NOMO-1 treated with dmso at 0.1 percent for 144 hours (cell line): ENCODE data around the gene ECHDC1.
"Not testable (repeated sequence)": the region's sequence is repeated elsewhere in the genome, so short reads cannot be mapped to it uniquely, and the experiment has no call there.

ENCODE experiments used
- DNase-seq: peaks from one replicate; lab custom pipeline; 2025; ENCODE audit not compliant: unreplicated experiment; lab: John Stamatoyannopoulos, UW

Gene ECHDC1, protein sequence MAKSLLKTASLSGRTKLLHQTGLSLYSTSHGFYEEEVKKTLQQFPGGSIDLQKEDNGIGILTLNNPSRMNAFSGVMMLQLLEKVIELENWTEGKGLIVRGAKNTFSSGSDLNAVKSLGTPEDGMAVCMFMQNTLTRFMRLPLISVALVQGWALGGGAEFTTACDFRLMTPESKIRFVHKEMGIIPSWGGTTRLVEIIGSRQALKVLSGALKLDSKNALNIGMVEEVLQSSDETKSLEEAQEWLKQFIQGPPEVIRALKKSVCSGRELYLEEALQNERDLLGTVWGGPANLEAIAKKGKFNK

DNA sequence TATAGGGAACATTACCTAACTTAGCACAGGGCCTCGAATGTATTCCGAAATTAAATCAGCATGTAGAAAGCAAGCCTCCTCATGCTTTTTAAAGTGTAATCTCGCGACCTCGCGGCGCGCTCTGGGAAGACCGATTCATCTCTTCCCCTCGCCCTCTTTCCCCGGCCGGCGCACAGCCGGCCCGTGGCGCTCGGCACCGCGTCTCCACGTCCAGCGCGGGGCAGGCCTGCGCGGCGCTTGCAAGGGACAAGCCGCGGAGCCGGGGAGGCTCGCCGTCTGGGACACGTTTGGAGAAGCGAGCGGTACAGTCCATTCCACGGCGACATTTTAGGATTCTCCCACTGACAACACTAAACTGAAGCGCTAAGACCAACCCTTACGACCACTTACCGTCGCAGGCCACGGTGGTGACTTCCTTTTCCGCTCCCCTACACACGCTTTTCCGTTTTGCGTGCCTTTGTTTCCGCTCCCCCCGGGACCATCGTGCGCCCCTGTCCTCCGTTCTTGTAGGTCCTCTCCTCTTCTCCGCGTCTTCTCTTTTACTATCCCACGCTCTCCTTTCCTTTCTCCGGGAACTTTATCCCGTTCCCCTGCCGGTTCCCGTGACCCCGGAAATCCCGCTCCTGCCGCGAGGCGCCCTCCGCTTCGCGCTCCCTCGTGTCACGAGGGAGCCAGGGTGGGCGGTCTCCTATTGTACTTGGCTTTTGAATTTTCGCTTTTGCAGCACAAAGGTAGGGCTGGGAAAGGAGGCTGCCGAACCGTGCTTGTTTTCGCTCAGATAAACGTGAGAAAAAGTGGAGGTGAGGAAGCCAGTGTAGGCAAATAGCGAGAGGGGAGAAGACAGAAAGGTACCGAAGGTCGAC lies at the start of gene ECHDC1:
Gene ECHDC1 (minus strand): TSS at position 664 of the 863 bp plus-strand sequence. CDS start 12,581 bp downstream, outside the sequence.
- DNase-seq: peak; percentile 72

DNA sequence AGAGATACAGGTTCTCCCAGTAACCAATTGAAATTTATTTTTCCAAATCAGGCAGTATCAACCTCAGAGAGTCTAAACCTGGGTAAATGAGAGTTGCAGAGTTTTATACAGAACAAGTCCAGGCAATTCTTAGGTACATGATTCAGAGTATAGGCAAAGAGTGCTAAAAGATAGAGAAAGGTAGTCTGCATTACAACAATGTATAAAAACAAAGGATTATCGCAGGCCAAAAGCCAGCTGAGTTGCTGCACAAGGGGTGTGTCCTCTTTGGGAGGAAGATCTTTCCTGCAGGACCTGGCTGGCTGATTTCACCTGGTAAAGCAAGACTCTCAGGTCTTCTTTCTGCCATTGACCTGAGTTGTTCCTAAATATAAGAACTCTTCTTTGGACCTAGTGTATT lies 48.9 kb upstream of the ECHDC1 start:
- no peak for DNase-seq

DNA sequence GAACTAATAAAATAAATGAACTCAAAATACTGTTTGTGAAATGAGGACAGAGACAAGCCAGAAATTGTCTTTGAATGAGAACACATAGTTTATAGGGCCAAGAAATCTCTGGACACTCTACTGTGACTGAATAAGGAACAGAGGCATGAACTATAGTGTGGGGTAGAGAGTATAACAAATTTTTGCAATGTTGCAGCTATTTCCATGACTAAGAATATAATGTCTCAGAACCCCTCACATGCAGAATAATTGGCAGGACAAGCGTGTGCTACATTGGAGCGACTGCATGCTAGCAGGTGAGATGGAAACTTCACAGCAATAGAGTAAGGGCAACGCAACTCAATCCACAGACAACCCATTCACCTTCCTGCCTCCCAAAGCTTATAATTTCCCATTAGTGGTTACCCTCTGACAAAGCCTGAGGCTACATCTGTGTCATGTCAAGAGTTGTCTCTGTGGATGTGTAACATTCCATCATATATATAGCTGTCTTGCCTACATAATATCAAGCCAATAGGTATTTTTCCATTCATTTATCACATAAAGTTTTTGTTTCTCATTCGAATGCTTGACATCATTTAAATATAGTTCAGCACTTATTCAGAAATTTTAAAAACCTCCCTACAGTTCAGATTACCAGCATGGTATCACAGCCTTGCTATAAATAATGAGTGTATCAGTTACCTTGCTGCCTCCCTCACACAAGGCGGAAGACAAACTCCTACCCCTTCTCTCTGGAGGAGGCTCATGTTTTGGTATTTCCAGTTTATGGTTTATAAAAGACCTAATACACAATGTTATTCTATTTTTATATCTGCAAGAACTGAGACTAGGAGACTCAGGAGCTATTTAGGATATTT lies 47.9 kb upstream of the ECHDC1 start:
- DNase-seq: no peak

DNA sequence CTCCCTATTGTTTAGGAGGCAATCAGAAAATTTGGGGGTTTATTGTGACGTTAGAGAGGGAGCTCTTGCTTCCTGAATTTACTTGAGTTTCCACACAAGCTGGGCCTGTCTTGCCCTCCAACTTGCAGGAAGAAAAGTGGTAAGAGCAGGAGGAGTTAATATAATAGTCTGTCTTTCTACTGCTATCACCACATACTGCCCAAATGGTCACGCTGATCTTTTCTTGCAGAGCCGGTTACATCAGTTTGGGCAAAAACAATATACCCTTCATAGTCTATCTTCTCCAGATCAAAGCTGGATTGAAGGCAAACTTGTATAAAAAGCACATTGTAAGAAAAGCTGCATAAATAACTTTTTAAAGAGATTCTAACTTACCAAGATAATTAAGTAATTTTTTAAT lies 46.3 kb upstream of the ECHDC1 start:
- no peak for DNase-seq

DNA sequence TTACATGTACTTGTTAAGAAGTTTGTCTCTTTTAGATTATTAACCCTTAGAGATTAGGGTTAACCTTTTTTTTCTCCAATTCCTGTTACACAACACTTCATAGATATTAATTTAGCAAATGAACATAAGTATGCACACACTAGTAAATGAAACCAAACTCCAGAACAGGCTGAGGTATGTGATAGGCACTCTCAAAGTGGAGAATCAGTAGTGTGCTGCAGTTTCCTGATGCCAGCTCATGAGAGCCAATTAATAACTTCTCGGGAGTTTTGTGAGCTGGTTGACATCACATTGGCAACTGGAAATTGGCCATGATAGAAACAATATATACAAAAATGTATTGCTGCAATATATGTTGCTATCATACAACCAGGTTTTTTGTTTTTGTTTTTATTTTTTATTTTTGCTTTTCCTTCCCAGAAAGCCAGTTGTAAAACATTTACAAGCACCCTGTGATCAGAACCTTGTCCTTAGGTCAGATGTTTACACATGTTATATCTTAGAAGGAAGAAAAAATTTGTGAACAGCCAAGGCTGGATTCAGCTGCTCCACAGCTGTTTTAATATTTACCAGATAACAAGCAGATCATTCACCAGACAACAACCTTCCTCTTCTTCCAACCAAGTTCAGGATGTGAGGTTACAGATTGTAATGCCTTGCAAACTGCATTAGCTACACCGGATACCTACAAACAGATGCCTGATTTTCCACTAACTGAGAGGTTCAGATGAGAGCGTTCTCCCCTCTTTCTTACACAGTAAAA lies 42.4 kb upstream of the ECHDC1 start:
- DNase-seq: no peak

DNA sequence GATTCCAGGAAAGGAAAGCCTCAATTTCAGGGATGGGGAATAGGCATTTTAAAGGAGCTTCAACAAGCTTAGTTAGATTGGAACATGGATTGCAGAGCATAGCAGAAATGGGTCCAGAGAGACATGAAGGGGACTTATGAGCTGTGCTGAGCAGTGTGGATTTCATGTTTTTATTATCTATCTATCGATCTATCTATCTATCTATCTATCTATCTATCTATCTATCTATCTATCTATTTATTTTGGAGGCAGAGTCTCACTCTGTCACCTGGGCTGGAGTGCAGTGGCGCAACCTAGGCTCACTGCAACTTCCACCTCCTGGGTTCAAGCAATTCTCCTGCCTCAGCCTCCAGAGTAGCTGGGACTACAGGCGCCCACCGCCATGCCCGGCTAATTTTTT lies 41.4 kb upstream of the ECHDC1 start:
- DNase-seq: not testable (repeated sequence)

DNA sequence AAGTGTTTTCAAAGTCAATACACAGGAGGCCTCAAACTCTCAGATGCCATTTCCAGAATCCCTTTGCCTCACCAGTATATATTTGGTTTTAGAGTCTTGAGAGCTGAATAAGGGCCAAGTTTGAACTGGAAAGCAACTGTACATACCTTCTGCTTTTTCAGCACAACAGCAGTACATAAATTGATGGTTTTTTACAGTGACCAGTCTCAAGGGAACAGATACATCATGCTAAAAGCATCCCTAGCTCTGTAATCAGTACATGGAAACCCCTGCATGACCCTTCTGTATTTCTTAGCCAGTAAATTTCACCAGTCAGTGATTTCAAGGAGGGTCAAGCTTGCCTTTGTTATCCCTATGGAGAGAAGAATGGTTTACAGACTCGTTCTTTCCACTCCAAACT lies 40.6 kb upstream of the ECHDC1 start:
- no peak for DNase-seq

DNA sequence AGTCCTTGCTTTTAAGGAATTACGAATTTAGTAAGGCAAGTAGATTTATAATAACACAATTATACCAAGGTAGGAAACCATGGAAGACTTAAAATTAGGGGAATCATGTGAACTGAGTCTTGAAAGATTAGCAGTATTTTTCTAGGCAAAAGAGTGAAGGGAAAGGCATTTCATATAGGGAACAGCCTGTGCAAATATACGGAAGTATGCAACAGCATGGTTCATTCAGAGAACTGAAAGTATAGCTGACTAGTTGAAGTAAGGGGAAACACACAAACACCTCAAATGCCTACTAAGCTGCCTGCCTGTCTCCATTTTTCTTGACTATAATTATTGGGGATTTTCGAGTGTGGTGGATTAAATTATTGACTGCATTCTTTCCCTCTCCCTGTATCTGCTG lies 39.0 kb upstream of the ECHDC1 start:
- DNase-seq: no peak

DNA sequence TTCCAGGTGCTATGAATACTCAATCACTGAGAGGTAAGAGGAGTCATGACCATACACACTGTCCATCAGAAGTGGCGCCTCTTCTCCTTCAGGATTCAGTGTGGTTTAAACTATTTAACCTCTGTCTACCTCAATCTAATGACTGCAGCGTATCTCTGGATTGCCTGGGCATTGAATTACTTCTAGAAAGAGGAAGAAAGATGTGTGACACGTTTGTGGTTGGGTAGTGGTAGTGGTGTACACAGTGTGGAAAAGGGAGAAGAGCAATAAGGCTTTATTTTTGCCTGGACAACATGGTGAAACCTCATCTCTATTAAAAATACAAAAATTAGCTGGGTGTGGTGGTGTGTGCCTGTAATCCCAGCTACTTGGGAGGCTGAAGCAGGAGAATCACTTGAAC lies 38.0 kb upstream of the ECHDC1 start:
- DNase-seq: peak; percentile 25

DNA sequence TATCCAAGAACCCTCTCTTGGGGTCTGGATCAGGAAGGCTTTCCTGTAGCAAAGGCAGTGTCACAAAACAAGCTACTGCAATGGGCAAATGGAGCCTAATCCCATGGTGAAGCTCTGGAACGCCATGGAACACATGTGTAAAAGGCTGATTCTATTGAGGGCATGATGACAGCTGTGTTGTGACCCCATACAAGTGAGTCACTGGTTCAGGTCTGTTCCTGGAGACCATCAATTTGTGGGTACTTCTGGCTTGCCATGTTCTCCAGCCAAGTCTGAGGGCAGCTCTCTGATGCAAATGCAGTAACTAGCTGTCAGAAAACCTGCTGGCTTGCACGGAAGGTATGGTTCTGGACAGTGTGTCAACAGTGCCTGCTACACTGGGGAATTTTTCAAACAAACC lies 33.3 kb upstream of the ECHDC1 start:
- DNase-seq: no peak

DNA sequence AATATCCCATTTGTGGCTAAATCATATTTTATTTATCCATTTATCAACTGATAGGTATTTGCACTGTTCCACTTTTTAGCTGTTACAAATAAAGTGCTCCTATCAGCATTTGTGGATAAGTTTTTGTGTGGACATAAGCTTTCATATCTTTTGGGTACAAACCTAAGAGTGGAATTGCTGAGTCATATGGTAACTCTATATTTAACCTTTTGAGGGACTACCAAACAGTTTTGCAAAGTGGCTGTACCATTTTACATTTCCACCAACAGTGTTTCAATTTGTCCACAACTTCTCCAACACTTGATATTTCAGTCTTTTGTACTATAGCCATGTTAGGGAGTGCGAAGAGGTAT lies 23.6 kb upstream of the ECHDC1 start:
- no peak for DNase-seq

DNA sequence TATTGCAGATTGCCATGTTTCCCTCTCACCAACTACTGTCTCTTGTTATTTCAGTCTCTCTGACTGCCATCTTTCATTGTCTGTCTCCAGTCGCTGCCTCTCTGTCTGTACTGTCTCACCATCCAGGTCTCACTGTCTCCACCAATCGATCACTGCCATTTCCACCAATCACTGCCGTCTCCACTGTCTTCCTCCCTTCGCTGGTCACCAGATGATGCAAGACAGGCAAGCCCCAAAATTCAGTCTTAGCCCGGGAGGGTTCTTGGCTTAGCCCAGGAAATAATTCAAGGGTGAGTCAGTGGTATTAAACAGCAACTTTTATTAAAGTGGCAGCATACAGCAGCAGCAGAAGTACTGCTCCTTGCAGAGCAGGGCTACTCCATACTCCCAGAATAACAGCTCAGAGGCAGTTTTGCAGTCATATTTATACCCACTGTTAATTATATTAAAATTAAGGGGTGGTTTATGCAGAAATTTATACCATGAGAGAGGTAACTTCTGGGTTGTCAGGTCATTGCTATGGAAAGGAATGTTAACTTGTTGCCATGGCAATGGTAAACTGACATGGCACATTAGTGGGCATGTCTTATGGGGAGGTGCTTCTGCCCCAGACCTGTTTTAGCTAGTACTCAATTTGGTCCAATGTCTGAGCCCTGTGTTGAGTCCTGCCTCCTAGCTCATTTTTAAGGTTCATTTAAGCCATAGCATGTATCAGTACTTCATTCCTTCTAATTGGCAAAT lies 23.0 kb upstream of the ECHDC1 start:
- no peak for DNase-seq

DNA sequence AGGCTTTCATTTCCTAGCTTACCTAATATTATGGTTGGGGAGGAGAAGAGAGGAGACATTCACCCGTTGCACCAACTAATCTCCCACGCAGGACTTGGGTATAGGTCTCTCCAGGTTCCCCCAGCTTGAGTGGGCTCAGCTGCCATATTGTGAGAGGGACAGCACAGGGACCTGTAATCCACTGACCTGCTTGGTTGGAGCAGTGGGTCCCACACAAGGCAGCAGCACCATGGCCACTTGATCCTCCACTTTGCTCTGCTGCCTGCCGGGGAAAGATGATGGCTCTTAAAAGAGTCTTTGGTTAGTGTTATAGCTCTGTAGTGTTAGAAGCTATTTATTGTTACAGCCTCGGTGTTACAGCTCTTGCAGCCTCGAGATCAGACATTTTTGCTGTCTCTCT lies 22.5 kb upstream of the ECHDC1 start:
- DNase-seq: no peak

DNA sequence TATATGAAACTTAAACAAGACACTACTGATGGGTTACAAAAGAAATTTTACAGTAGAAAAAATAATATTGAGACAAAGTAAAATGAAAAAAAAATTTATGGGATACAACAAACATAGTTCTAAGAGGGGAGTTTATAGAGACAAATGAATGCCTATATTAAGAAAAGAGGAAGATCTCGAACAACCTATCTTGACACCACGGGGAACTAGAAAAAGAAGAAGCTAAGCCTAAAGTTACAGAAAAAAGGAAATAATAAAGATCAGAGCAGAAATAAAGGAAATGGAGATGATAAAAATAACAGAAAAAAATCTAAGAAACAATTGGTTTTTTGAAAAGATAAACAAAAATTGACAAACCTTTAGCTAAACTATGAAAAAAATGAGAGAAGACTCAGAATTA lies 9.1 kb upstream of the ECHDC1 start:
- peak; percentile 32 for DNase-seq

DNA sequence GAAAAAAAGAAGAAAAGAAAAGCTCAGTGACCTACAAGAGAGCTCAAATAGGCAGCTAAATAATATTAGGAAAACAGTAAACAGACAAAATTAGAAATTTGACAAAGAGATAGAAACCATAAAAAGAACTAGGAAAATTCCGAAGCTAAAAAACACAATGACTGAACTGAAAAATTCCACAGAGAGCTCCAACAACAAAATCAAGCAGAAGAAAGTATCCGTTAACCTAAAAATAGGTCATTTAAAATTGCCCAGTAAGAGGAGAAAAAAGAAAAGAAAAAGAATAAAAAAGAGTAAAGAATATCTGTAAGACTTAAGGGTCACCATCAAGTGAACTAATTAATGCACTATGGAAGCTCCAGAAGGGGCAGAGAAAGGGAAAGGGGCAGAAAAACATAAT lies 6.6 kb upstream of the ECHDC1 start:
- no peak for DNase-seq

DNA sequence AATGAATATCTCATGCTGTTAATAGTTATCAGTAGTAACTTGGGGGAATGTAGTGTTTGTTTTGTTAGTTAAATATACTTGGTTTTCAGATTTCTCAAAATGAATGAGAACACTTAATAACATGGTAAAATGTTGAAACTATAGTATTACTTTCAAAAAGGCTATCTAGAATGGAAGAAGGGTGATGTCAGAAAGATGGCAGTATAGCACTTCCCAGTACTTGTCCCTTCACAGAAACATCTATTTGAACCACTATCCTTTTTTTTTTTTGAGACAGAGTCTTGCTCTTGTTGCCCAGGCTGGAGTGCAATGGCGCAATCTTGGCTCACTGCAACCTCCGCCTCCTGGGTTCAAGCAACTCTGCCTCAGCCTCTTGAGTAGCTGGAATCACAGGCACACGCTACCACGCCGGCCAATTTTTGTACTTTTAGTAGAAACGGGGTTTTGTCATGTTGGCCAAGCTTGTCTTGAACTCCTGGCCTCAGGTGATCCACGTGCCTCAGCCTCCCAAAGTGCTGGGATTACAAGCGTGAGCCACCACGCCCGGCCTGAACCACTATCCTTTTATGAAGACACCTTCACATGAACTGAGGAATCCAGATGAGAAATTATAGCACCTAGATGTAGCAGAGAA lies 4.7 kb upstream of the ECHDC1 start:
- no peak for DNase-seq

DNA sequence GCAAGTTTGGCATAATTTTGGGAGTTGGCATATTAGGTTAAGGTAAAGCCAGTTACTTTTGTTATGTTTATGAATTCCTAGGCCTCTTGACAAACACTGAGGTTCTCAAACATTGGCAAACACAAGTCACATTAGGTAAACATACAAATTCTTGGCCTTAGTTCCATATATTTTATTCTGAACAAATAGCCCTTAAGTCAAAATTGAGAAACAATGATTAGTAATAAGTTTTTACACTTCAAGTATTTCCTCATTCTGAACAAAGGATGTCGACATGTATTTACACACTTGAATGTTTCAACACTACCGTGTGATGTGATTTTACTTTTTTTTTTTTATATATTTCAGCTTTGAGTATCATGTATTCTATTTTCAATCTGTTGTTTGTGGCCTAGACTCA lies 3.8 kb upstream of the ECHDC1 start:
- no peak for DNase-seq

DNA sequence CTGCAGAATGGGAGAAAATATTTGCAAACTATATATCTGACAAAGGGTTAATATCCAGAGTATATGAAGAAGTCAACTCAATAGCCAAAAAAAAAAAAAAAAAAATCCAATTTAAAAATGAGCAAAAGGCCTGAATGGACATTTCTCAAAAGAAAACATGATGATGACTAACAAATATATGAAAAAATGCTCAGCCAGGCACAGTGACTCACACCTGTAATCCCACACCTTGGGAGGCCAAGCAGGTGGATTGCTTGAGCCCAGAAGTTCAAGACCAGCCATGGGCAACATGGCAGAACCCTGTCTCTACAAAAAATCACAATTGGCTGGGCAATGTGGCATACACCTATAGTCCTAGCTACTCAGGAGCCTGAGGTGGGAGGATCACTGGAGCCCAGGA lies 2.1 kb upstream of the ECHDC1 start:
- DNase-seq: no peak

DNA sequence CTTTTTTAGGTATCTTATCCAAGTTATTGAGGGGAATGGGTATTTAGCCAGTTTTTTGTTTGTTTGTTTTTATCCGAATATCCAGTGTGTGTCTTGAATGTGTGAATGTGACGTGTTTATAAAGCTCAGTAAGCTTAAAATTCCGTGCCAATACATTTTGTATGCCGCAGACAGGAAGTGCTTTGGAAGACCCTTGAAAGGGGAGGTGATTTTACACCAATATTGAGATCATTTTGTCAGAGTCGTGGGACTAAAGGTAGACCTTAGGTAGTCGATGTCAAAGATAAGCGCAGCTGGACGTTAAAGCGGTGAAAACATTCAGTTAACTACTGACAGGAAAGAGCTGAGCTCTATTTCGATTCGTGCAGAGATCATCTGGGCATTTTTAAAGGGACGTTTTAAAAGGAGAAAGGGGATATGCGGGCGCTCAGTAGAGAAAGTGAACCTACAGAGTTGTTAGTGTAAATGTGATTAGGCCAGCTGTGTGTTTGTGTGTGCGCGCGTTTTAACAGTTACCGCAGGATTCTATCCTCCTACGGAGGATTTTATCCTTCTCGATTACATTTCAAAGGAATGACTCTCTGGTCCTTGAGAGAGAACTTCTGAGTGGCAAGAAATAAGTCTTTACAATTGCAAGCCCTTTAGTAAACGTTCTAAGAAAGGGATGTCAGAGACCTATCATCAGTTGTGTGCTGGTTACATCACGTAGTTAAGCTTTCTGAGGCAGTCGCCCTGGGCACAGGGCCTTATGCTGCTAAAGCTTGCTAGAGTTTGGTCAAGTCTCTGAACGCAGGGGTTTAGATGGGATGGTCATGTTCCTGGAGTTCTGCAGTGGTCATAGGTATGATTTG lies 625 bp upstream of the ECHDC1 start:
- peak; percentile 23 for DNase-seq
